Thyroid gland (tissue), 4 donors: ENCODE results near the gene PODXL.

Experiments
- CTCF ChIP-seq, 6 experiments: fragments of 200-600 bp in 3 of 6; fragments of 450-650 bp in 3 of 6; sonication (generic) in 3 of 6; IDR thresholded peaks; one replicate each; pipeline ENCODE4 v1.5.1; 2016 to 2019; ENCODE audit warnings: antibody characterized with exemption in 6 of 6, mild to moderate bottlenecking in 2 of 6, inconsistent platforms in 1 of 6, moderate library complexity in 1 of 6
- POLR2A ChIP-seq, 2 donors: fragments of 450-650 bp; IDR thresholded peaks; one replicate each; pipeline ENCODE4 v1.6.1; 2017; ENCODE audit warnings: antibody characterized with exemption in 2 of 2, mild to moderate bottlenecking in 2 of 2, moderate library complexity in 1 of 2

GRCh38 chr7:131538071-131538812 is 18.2 kb downstream of the PODXL start:
- TF ChIP-seq CTCF (IDR thresholded peaks at IDR 0.05) = no peak
- no peak for TF ChIP-seq POLR2A (IDR thresholded peaks at IDR 0.05)
